KMS-11 (cell line): Measurements from ENCODE around the gene SLC25A2.

ENCODE experiments used
- H2AFZ ChIP-seq: fragments of 200-600 bp; sonication (generic); 2 replicates; pipeline ENCODE4 v1.6.1; 2016; ENCODE audit warnings: antibody characterized with exemption, mixed run types, low read depth
- H3K27ac ChIP-seq: fragments of 200-600 bp; sonication (generic); 2 replicates; pipeline ENCODE4 v1.6.1; 2016; ENCODE audit warnings: mild to moderate bottlenecking, mixed run types
- H3K27me3 ChIP-seq: fragments of 200-600 bp; sonication (generic); 2 replicates; pipeline ENCODE4 v1.6.1; 2017; ENCODE audit warnings: mild to moderate bottlenecking, low read depth, mixed run types, moderate library complexity; ENCODE audit not compliant: insufficient read depth
- H3K36me3 ChIP-seq: fragments of 200-600 bp; sonication (generic); 2 replicates; pipeline ENCODE4 v1.6.1; 2017; ENCODE audit warnings: mild to moderate bottlenecking, mixed run types; ENCODE audit not compliant: insufficient read depth
- H3K4me1 ChIP-seq: fragments of 200-600 bp; sonication (generic); 2 replicates; pipeline ENCODE4 v1.6.1; 2016; ENCODE audit warnings: mild to moderate bottlenecking, low read depth, mixed run types; ENCODE audit not compliant: poor library complexity, severe bottlenecking
- H3K4me2 ChIP-seq: fragments of 200-600 bp; sonication (generic); 2 replicates; pipeline ENCODE4 v1.7.0; 2016; ENCODE audit warnings: mild to moderate bottlenecking, mixed run types
- H3K4me3 ChIP-seq: fragments of 200-600 bp; sonication (generic); IDR thresholded peaks from 2 replicates; pipeline ENCODE4 v1.6.1; 2017; ENCODE audit warnings: low read depth, low read length, mixed read lengths; ENCODE audit not compliant: insufficient read depth
- H3K79me2 ChIP-seq: fragments of 200-600 bp; sonication (generic); 2 replicates; pipeline ENCODE4 v1.6.1; 2016; ENCODE audit warnings: low read depth, mixed run types; ENCODE audit not compliant: insufficient read depth
- H3K9ac ChIP-seq: fragments of 200-600 bp; sonication (generic); 2 replicates; pipeline ENCODE4 v1.6.1; 2016; ENCODE audit warnings: mild to moderate bottlenecking, mixed run types
- H4K20me1 ChIP-seq: fragments of 200-600 bp; sonication (generic); 2 replicates; pipeline ENCODE4 v1.6.1; 2016; ENCODE audit warnings: mild to moderate bottlenecking, mixed run types; ENCODE audit not compliant: insufficient read depth
- TF ChIP-seq, protein P1 (sequence below): fragments of 200-600 bp; sonication (generic); conservative IDR thresholded peaks from 2 replicates; pipeline ENCODE4 v1.6.1; 2017; ENCODE audit warnings: low read depth, mild to moderate bottlenecking, antibody characterized with exemption, low read length, moderate library complexity, mixed read lengths

Gene SLC25A2

DNA sequence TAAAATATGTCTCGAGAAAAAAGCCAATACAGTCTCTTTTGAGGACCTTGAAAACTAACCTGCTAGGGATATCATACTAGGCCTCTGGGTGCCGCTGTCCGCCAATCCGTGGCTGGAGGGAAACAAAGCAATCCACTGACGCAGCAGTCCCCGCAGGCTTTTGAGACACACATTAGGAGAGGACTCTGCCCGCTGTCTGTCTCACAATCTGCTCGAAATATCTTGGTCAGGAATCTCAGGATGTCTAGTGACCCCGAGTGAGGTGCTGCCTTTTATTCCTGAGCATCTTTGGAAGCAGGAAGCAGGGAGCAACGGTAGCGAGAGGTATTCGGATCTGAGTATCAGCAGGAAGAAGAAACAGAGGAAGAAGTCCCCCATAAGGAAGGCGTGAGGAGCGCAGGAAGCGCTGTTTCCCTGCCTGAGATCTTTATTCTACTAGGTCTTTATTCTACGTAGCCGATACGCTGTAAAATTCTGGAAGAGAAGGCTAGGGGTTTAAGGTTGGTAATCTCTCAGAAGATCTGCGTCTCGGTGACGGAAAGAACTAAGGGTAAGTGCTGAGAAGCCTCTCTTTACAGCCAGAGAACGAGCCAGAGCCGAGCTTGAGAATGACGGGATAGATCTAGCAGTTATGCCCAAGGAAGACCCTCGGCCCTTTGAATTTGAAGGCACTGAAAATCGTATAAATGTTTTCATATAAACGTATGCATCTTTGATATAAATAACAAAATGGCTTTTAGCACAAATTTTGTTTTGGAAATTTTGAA lies 22.4 kb upstream of the SLC25A2 start:
- Histone ChIP-seq H4K20me1 (no peaks in the 10 kb centered on the region), H3K36me3 (no peaks in the 10 kb centered on the region), H3K4me3 (no peak overlapping the region), H3K79me2 (no peaks in the 10 kb centered on the region), H3K9ac (peak overlapping the region; percentile 55; the same call in 1 of the 2 replicates), H3K4me2 (peak overlapping the region; percentile 28; the same call in 1 of the 2 replicates), H2AFZ (peak overlapping the region; percentile 64), H3K4me1 (no peaks in the 10 kb centered on the region), H3K27me3 (no peaks in the 10 kb centered on the region), H3K27ac (peak overlapping the region; percentile 34; the same call in 1 of the 2 replicates)
- TF ChIP-seq, protein P1, sequence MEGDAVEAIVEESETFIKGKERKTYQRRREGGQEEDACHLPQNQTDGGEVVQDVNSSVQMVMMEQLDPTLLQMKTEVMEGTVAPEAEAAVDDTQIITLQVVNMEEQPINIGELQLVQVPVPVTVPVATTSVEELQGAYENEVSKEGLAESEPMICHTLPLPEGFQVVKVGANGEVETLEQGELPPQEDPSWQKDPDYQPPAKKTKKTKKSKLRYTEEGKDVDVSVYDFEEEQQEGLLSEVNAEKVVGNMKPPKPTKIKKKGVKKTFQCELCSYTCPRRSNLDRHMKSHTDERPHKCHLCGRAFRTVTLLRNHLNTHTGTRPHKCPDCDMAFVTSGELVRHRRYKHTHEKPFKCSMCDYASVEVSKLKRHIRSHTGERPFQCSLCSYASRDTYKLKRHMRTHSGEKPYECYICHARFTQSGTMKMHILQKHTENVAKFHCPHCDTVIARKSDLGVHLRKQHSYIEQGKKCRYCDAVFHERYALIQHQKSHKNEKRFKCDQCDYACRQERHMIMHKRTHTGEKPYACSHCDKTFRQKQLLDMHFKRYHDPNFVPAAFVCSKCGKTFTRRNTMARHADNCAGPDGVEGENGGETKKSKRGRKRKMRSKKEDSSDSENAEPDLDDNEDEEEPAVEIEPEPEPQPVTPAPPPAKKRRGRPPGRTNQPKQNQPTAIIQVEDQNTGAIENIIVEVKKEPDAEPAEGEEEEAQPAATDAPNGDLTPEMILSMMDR = 0 out of 2 replicates have a peak, but pooled peaks have one; percentile 15

DNA sequence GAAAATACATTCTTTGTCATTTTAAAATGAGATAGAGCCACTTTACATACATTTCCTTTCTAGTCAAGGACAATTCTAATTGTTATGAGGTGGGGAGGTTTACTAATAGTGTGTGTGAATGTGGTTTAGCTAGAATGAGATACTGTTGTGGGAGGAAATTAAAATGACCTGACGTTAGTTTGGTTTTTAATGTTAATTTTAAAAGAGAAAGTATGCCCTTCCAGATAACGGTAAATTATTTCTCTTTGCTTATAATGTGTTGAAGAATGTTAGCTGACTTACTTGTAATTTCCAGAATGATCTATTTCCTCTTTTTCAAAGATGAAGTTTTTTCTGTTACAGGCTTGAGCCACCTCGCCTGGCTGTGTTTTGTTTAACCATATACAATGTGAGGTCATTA lies 18.4 kb upstream of the SLC25A2 start:
- no peaks in the 10 kb centered on the region for H4K20me1 ChIP-seq
- peaks cover 30% of the 10 kb centered on the region for H3K79me2 ChIP-seq
- H3K27ac ChIP-seq = no peak overlapping the region
- H3K36me3 ChIP-seq = peaks cover 9% of the 10 kb centered on the region; the same call in 1 of the 2 replicates
- H3K9ac ChIP-seq = no peak overlapping the region
- TF ChIP-seq, protein P1 = no peak
- no peaks in the 10 kb centered on the region for H3K27me3 ChIP-seq
- no peak overlapping the region for H3K4me2 ChIP-seq
- H3K4me3 ChIP-seq = no peak overlapping the region
- H3K4me1 ChIP-seq = no peaks in the 10 kb centered on the region
- H2AFZ ChIP-seq = no peak overlapping the region

DNA sequence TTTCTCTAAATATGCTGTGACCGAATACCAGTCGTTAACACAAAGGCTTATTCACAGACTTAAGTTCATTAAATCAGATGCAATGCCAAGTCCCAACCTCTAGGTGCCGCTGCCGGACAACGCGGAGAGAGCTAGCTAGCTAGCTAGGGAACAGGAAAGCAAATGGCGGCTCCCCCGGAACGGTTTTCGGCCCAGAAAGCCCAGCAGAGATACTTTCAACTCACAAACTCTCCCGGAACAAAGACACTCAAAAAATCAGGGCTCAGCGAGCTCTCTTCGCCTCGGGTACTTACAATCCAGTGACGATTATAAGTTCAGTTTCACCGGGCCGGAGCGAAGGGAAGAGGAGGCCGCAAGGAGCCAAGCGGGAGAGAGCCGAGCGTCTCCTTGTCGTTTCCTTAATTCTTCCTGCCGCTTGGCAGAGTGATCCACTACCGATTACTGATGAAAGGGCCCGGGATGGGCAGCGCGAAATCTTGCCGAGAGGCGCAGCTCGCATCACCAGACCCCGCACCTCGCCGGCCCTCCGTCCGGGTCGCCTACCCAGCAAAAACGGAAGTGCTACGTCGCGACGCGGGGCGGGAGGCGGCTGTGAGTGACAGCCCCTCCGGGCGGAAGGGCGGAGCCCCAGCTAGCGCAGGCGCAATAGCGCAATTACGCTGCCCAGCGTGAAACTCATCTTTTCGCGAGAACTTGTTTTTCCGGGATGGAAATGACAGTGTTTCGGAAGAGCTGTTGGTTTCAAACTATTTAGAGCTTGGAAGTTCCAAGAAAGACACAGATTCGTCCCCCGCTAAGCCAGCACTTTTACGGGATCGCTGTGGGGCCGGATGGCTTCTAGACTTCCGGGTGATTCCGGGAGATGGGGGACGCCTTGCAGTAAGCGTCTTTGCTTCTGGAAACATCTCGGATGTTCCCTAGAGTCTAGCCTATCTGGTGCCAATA lies 16.6 kb upstream of the SLC25A2 start, which contains the start of gene TAF7:
Gene TAF7 (minus strand): TSS at position 560 of the 945 bp plus-strand sequence. CDS start 740 bp downstream, outside the sequence.
- Histone ChIP-seq H3K27ac (peak within 1 kb of the TSS; percentile 97), H3K4me2 (peak within 1 kb of the TSS; percentile 54), H2AFZ (peak within 1 kb of the TSS; percentile 90), H3K27me3 (no peaks in the 10 kb centered on the region), H4K20me1 (no peaks in the 10 kb centered on the region), H3K79me2 (peaks cover 36% of the 10 kb centered on the region), H3K4me1 (no peaks in the 10 kb centered on the region), H3K9ac (peak within 1 kb of the TSS; percentile 96), H3K4me3 (no peak within 1 kb of the TSS), H3K36me3 (peaks cover 9% of the 10 kb centered on the region; the same call in 1 of the 2 replicates)
- TF ChIP-seq, protein P1 = peak; percentile 90

DNA sequence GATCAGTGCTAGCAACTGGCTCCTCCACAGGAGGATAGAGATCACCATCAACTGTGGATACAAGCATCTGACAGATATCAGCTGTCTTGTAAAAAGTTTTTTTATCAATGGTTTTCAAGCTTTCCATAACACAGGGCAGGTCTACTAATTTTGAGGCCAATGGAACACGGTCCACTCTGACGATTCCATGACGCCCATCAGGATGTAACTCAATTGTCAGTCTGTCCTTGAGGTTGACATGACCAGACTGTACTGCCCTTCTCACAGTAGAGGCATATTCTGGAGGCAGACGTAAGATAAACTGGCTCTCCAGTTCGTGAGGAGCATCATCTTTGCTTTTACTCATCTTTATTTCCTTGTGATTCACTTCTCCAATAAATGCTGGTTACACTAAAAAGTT lies 15.8 kb upstream of the SLC25A2 start:
- Histone ChIP-seq H3K27ac (peak overlapping the region; percentile 97; the same call in 1 of the 2 replicates), H3K79me2 (peaks cover 36% of the 10 kb centered on the region)

More for the DNA sequence above, 15.8 kb upstream of the SLC25A2 start:
- H3K36me3 ChIP-seq = peaks cover 9% of the 10 kb centered on the region; the same call in 1 of the 2 replicates
- no peak overlapping the region for H2AFZ ChIP-seq
- no peak overlapping the region for H3K9ac ChIP-seq
- H3K4me1 ChIP-seq = no peaks in the 10 kb centered on the region
- H3K4me3 ChIP-seq = no peak overlapping the region
- no peaks in the 10 kb centered on the region for H3K27me3 ChIP-seq
- TF ChIP-seq, protein P1 = no peak
- H4K20me1 ChIP-seq = no peaks in the 10 kb centered on the region
- peak overlapping the region; percentile 54 for H3K4me2 ChIP-seq
